Panc1 (cell line): ENCODE results near the gene NID1. TPM values are rescaled to one million over a fixed set of nuclear protein-coding genes. Genes with fewer than 3 reads are reported as not detected.
"Not testable (repeated sequence)": the region's sequence is repeated elsewhere in the genome, so short reads cannot be mapped to it uniquely, and the experiment has no call there.

Experiments used
- ATAC-seq: fragments of 200-7000 bp; cut with Tn5 transposase; 2 replicates; pipeline ENCODE4 v1.9.1; 2020; ENCODE audit warnings: mild to moderate bottlenecking, moderate library complexity
- BruUV-seq: library from RNA; stranded (reverse); fragments of 400-500 nt; replicated peaks from 2 replicates; lab custom pipeline; 2021; lab: Mats Ljungman, UMichigan
- CTCF ChIA-PET: fragments of 300-600 bp; sonication (Branson Sonifier 250); formaldehyde crosslinking; loops from one replicate; lab custom pipeline; 2022; ENCODE audit warnings: antibody characterized with exemption; lab: Charles Lee
- POLR2A ChIA-PET: fragments of 300-600 bp; sonication (Branson Sonifier 250); formaldehyde crosslinking; loops from one replicate; lab custom pipeline; 2022; ENCODE audit warnings: antibody characterized with exemption; lab: Charles Lee
- DNase-seq: peaks from one replicate; pipeline ENCODE4 v3.0.0-alpha.2; 2010; ENCODE audit warnings: low read depth, low spot score
- H3K27ac ChIP-seq: 2 replicates; pipeline ENCODE4 v1.5.1; 2011; ENCODE audit warnings: mild to moderate bottlenecking, low read length, inconsistent platforms
- H3K27me3 ChIP-seq: fragments of 200-500 bp; sonication (Bioruptor generic); 2 replicates; pipeline ENCODE4 v1.6.0; 2014; ENCODE audit warnings: low read length, inconsistent platforms; ENCODE audit not compliant: control insufficient read depth, insufficient read depth
- H3K36me3 ChIP-seq: fragments of 200-500 bp; sonication (Bioruptor generic); 2 replicates; pipeline ENCODE4 v1.5.1; 2014; ENCODE audit warnings: inconsistent platforms, mild to moderate bottlenecking, low read length, moderate library complexity; ENCODE audit not compliant: control insufficient read depth, insufficient read depth
- H3K4me1 ChIP-seq: 2 replicates; pipeline ENCODE4 v1.5.1; 2011; ENCODE audit warnings: inconsistent platforms, mild to moderate bottlenecking, low read length, moderate library complexity; ENCODE audit not compliant: control insufficient read depth, insufficient read depth
- H3K4me3 ChIP-seq, 2 experiments: 2 replicates each; pipeline ENCODE4 v1.5.1; 2011 to 2012; ENCODE audit warnings: low read depth in 2 of 2, low read length in 2 of 2, mild to moderate bottlenecking in 2 of 2, inconsistent platforms in 1 of 2, moderate library complexity in 1 of 2
- H3K9me3 ChIP-seq: fragments of 200-500 bp; sonication (Bioruptor generic); 2 replicates; pipeline ENCODE4 v1.5.1; 2014; ENCODE audit warnings: low read depth, mild to moderate bottlenecking, inconsistent platforms, low read length, moderate library complexity; ENCODE audit not compliant: control insufficient read depth, insufficient read depth
- CTCF ChIP-seq: fragments of 450-650 bp; IDR thresholded peaks from 2 replicates; pipeline ENCODE4 v1.5.1; 2017; ENCODE audit warnings: mild to moderate bottlenecking
- POLR2AphosphoS5 ChIP-seq: IDR thresholded peaks from 2 replicates; pipeline ENCODE4 v1.6.1; 2012; ENCODE audit warnings: mild to moderate bottlenecking, low read depth, low read length, moderate library complexity
- REST ChIP-seq, 2 experiments: IDR thresholded peaks; 2 replicates each; pipeline ENCODE4 v1.6.1; 2011 to 2012; ENCODE audit warnings: low read depth in 2 of 2, control low read depth in 1 of 2, low read length in 1 of 2, mild to moderate bottlenecking in 1 of 2, moderate library complexity in 1 of 2; ENCODE audit not compliant: insufficient read depth in 1 of 2
- SIN3A ChIP-seq: IDR thresholded peaks from 2 replicates; pipeline ENCODE4 v1.6.1; 2012; ENCODE audit warnings: low read depth, mild to moderate bottlenecking, low read length, moderate library complexity, borderline replicate concordance; ENCODE audit not compliant: insufficient read depth
- TCF7L2 ChIP-seq: IDR thresholded peaks from 2 replicates; pipeline ENCODE4 v1.6.1; 2011; ENCODE audit warnings: mild to moderate bottlenecking, low read depth, low read length, inconsistent platforms
- in situ Hi-C: cut with HindIII; loops from 2 replicates; pipeline ENCODE4 v1.10.0; 2016; ENCODE audit warnings: low sequenced_read_pairs, low pct_unique_long_range_greater_than_20kb
- intact Hi-C: fragments of 100-400 bp; cut with micrococcal nuclease; formaldehyde crosslinking; loops from one replicate; pipeline ENCODE4 v1.10.0; 2022; ENCODE audit not compliant: unreplicated experiment
- total RNA-seq: library from RNA; stranded (reverse); gene quantifications from one replicate; pipeline ENCODE4 v1.2.1, GENCODE V29; 2021; ENCODE audit not compliant: unreplicated experiment

The NID1 gene
- total RNA-seq, 1 experiment from 2014 or later: 89.3 TPM

GRCh38 chr1:236078993-236079392, 14.1 kb upstream of the NID1 start:
- in situ Hi-C loops (no loop called here), intact Hi-C loops (no loop called here)
- DNase-seq (no peak), ATAC-seq (no peak)
- TF ChIP-seq REST (IDR thresholded peaks at IDR 0.05; ENCODE audit: insufficient read depth in 1 of 2, low read depth in 2 of 2, low read length in 1 of 2): no peak
- TF ChIP-seq TCF7L2: no peak
- TF ChIP-seq POLR2AphosphoS5: no peak
- no peak for TF ChIP-seq SIN3A
- TF ChIP-seq CTCF: no peak
- Histone ChIP-seq H3K4me1 (0 out of 2 replicates have a peak, but pooled peaks cover 7% of the 10 kb centered on the region), H3K36me3 (no peaks in the 10 kb centered on the region), H3K27ac (no peak overlapping the region), H3K9me3 (no peaks in the 10 kb centered on the region), H3K27me3 (no peaks in the 10 kb centered on the region), H3K4me3 (no peak overlapping the region)
- ChIA-PET CTCF (no interaction called here), POLR2A (interaction anchor here (0.6 kb wide), 1 partner anchor 65 kb away, joined by 3 read pairs; no protein-coding TSS in a partner anchor)
- no TSS peak for BruUV-seq

GRCh38 chr1:236078077-236078476, 13.2 kb upstream of the NID1 start:
- intact Hi-C loops, H3K36me3 ChIP-seq, H3K4me1 ChIP-seq, POLR2A ChIA-PET, ATAC-seq, H3K27me3 ChIP-seq, H3K9me3 ChIP-seq, H3K27ac ChIP-seq, H3K4me3 ChIP-seq, BruUV-seq, DNase-seq, in situ Hi-C loops: not testable (repeated sequence)
- CTCF ChIA-PET: interaction anchor here (0.6 kb wide), 1 partner anchor 681 kb away, joined by 4 read pairs; no protein-coding TSS in a partner anchor

- no peak for TF ChIP-seq TCF7L2
- no peaks in the 10 kb centered on the region for H3K36me3 ChIP-seq
- H3K4me1 ChIP-seq: no peaks in the 10 kb centered on the region
- no peak for ATAC-seq
- no peaks in the 10 kb centered on the region for H3K27me3 ChIP-seq
- no peak for DNase-seq
- no peaks in the 10 kb centered on the region; the same call in 1 of the 2 replicates for H3K9me3 ChIP-seq
- POLR2A ChIA-PET: no interaction called here
- no peak overlapping the region for H3K4me3 ChIP-seq
- in situ Hi-C loops (no loop called here), intact Hi-C loops (no loop called here)
- no peak overlapping the region for H3K27ac ChIP-seq
- BruUV-seq: no TSS peak
- CTCF ChIA-PET: no interaction called here
These were observed 11.0 kb upstream of the NID1 start for GRCh38 chr1:236075848-236076247.
